Stimulated activated CD8-positive, alpha-beta memory T cell treated with anti-CD3 and anti-CD28 coated beads, Interleukin-2, amount 100 ng/mL, for 1 hour (primary cell): ENCODE measurements around the gene ZNF189.

Source experiments
- DNase-seq, 2 donors: peaks; one replicate each; pipeline ENCODE4 v3.0.0-alpha.2; 2020; ENCODE audit warnings: low read depth in 2 of 2

Gene ZNF189

GRCh38 chr9:101419863-101420262, 21.2 kb downstream of the ZNF189 start:
- no peak for DNase-seq

- no peak for DNase-seq
Observed at GRCh38 chr9:101421653-101422065, 23.0 kb downstream of the ZNF189 start.

GRCh38 chr9:101427358-101427757, 28.7 kb downstream of the ZNF189 start:
- no peak for DNase-seq

- no peak for DNase-seq
Observed at GRCh38 chr9:101427957-101428655, 29.5 kb downstream of the ZNF189 start.

GRCh38 chr9:101428909-101429308, 30.3 kb downstream of the ZNF189 start:
- no peak for DNase-seq

- no peak for DNase-seq
Observed at GRCh38 chr9:101429736-101430135, 31.1 kb downstream of the ZNF189 start.

GRCh38 chr9:101432171-101432570, 33.5 kb downstream of the ZNF189 start:
- no peak for DNase-seq

GRCh38 chr9:101432740-101433139, 34.1 kb downstream of the ZNF189 start:
- DNase-seq, result no peak

- DNase-seq, result no peak
Observed at GRCh38 chr9:101433229-101433628, 34.6 kb downstream of the ZNF189 start.

GRCh38 chr9:101434998-101435397, 36.3 kb downstream of the ZNF189 start:
- no peak for DNase-seq

- DNase-seq, result no peak
Observed at GRCh38 chr9:101435601-101436079, 37.0 kb downstream of the ZNF189 start, which contains the start of gene ALDOB. ALDOB (minus strand) TSS chr9:101435774; CDS start chr9:101430887, 4,887 bp downstream.

- no peak for DNase-seq
Observed at GRCh38 chr9:101437806-101438232, 39.2 kb downstream of the ZNF189 start.

GRCh38 chr9:101438523-101438922, 39.9 kb downstream of the ZNF189 start:
- no peak for DNase-seq

GRCh38 chr9:101440714-101441230, 42.1 kb downstream of the ZNF189 start:
- DNase-seq, result no peak

GRCh38 chr9:101442318-101442717, 43.7 kb downstream of the ZNF189 start:
- DNase-seq, result no peak

- DNase-seq, result no peak
Observed at GRCh38 chr9:101442736-101443135, 44.1 kb downstream of the ZNF189 start.

GRCh38 chr9:101443364-101443771, 44.7 kb downstream of the ZNF189 start:
- no peak for DNase-seq

GRCh38 chr9:101445353-101446029, 46.8 kb downstream of the ZNF189 start:
- no peak for DNase-seq

GRCh38 chr9:101446732-101447131, 48.1 kb downstream of the ZNF189 start:
- no peak for DNase-seq

- DNase-seq, result no peak
Observed at GRCh38 chr9:101448680-101449070, 50.0 kb downstream of the ZNF189 start.

GRCh38 chr9:101449071-101449721, 50.5 kb downstream of the ZNF189 start:
- peak; percentile 13 to 17 for DNase-seq

- no peak for DNase-seq
Observed at GRCh38 chr9:101450931-101451330, 52.3 kb downstream of the ZNF189 start.
